ENCODE measurements around the gene TRABD. TPM values are rescaled to one million over a fixed set of nuclear protein-coding genes. Genes with fewer than 3 reads are reported as not detected.

Gene TRABD
- total RNA-seq, 6 donors from 2014 or later, result 32.9 to 88.0 (median 56.3) TPM

GRCh38 chr22:50139843-50140415 lies 45.8 kb upstream of the TRABD start:
- no peak overlapping the region for H3K27ac ChIP-seq
- DNase-seq (no peak), ATAC-seq (ENCODE audit: low FRiP score in 2 of 2) (no peak)
- H3K4me1 ChIP-seq, result peaks cover 0 to 12% (median 6%) of the 10 kb centered on the region in 4 donors
- WGBS, 2 donors, result 77 to 85% methylated on average over 15 of the region's 15 CpGs
- TF ChIP-seq CTCF (IDR thresholded peaks at IDR 0.05) (no peak), EP300 (IDR thresholded peaks at IDR 0.05) (no peak), POLR2AphosphoS5 (IDR thresholded peaks at IDR 0.05) (no peak), POLR2A (IDR thresholded peaks at IDR 0.05) (no peak)
- no peak overlapping the region for H3K4me3 ChIP-seq
- no peaks in the 10 kb centered on the region for H3K27me3 ChIP-seq
- H3K36me3 ChIP-seq, result no peaks in the 10 kb centered on the region
- H3K9me3 ChIP-seq, result no peaks in the 10 kb centered on the region

- H3K9me3 ChIP-seq, result no peaks in the 10 kb centered on the region
- DNase-seq, result no peak
- no peak overlapping the region for H3K27ac ChIP-seq
- H3K4me3 ChIP-seq, result no peak overlapping the region
- H3K36me3 ChIP-seq, result no peaks in the 10 kb centered on the region
- no peaks in the 10 kb centered on the region for H3K27me3 ChIP-seq
- ATAC-seq (ENCODE audit: low FRiP score in 2 of 2), result no peak
- 74% methylated on average over 3 of the region's 3 CpGs for WGBS, 2 donors
- no peak for TF ChIP-seq POLR2AphosphoS5 (IDR thresholded peaks at IDR 0.05)
- no peak for TF ChIP-seq EP300 (IDR thresholded peaks at IDR 0.05)
- TF ChIP-seq POLR2A (IDR thresholded peaks at IDR 0.05), result no peak
- TF ChIP-seq CTCF (IDR thresholded peaks at IDR 0.05), result no peak
- peaks cover 0 to 12% (median 6%) of the 10 kb centered on the region in 4 donors for H3K4me1 ChIP-seq
These were observed 45.1 kb upstream of the TRABD start for GRCh38 chr22:50140615-50141014.

DNA sequence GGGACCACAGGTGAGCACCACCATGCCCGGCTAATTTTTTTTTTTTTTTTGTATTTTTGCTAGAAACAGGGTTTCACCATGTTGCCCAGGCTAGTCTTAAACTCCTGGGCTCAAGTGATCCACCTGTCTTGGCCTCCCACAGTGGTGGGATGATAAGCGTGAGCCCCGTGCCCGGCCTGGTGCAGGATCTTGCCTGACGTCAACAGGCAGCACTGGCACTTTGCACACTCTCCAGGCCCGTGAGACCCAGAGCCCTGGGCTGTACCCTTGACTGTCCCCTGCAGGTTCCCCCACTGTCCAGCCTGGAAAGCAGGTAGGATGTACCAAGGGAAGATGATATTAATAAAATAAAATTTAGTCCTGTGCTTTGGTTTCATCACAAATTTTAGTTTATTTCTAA lies 44.3 kb upstream of the TRABD start:
- H3K36me3 ChIP-seq, result no peaks in the 10 kb centered on the region
- H3K9me3 ChIP-seq, result no peaks in the 10 kb centered on the region
- WGBS, 2 donors, result 52 to 71% methylated on average over 6 of the region's 6 CpGs
- DNase-seq (peak in 1 of 2 donors; percentile 55), ATAC-seq (ENCODE audit: low FRiP score in 2 of 2) (no peak)
- H3K27ac ChIP-seq, result no peak overlapping the region
- TF ChIP-seq POLR2A (IDR thresholded peaks at IDR 0.05) (no peak), POLR2AphosphoS5 (IDR thresholded peaks at IDR 0.05) (no peak), CTCF (IDR thresholded peaks at IDR 0.05) (no peak), EP300 (IDR thresholded peaks at IDR 0.05) (no peak)
- H3K27me3 ChIP-seq, result no peaks in the 10 kb centered on the region
- H3K4me3 ChIP-seq, result no peak overlapping the region
- peaks cover 0 to 12% (median 5%) of the 10 kb centered on the region in 4 donors for H3K4me1 ChIP-seq

GRCh38 chr22:50141891-50142363 lies 43.8 kb upstream of the TRABD start:
- peaks cover 0 to 15% (median 6%) of the 10 kb centered on the region in 4 donors for H3K4me1 ChIP-seq
- no peak overlapping the region for H3K27ac ChIP-seq
- H3K4me3 ChIP-seq, result no peak overlapping the region
- WGBS, 2 donors, result 28% methylated on average over 11 of the region's 11 CpGs
- TF ChIP-seq CTCF (IDR thresholded peaks at IDR 0.05) (no peak), POLR2AphosphoS5 (IDR thresholded peaks at IDR 0.05) (peak in 1 of 2 donors; percentile 53)
- ATAC-seq (ENCODE audit: low FRiP score in 2 of 2) (no peak), DNase-seq (no peak)
- H3K9me3 ChIP-seq, result no peaks in the 10 kb centered on the region
- no peaks in the 10 kb centered on the region for H3K36me3 ChIP-seq
- no peaks in the 10 kb centered on the region for H3K27me3 ChIP-seq

- Histone ChIP-seq H3K27me3 (no peaks in the 10 kb centered on the region), H3K9me3 (no peaks in the 10 kb centered on the region), H3K27ac (no peak overlapping the region), H3K36me3 (no peaks in the 10 kb centered on the region), H3K4me1 (peaks cover 0 to 15% (median 6%) of the 10 kb centered on the region in 4 donors), H3K4me3 (no peak overlapping the region)
- no peak for DNase-seq
- no peak for TF ChIP-seq EP300 (IDR thresholded peaks at IDR 0.05)
- TF ChIP-seq POLR2A (IDR thresholded peaks at IDR 0.05), result no peak
- TF ChIP-seq POLR2AphosphoS5 (IDR thresholded peaks at IDR 0.05), result no peak
- TF ChIP-seq CTCF (IDR thresholded peaks at IDR 0.05), result no peak
- no peak for ATAC-seq (ENCODE audit: low FRiP score in 2 of 2)
- WGBS, 2 donors, result 48 to 57% methylated on average over 7 of the region's 7 CpGs
These were observed 42.6 kb upstream of the TRABD start for GRCh38 chr22:50143096-50143495.
